HG03571 (cell line): ENCODE data around the gene RAB3C.
"Not testable (repeated sequence)": the region's sequence is repeated elsewhere in the genome, so short reads cannot be mapped to it uniquely, and the experiment has no call there.

Source experiments
- ATAC-seq: cut with Tn5 transposase; IDR thresholded peaks from one replicate; pipeline ENCODE4 v1.9.1; 2021; ENCODE audit not compliant: unreplicated experiment

Gene RAB3C

GRCh38 chr5:58674070-58674469 lies 91.2 kb downstream of the RAB3C start:
- no peak for ATAC-seq

GRCh38 chr5:58674711-58675110 lies 91.8 kb downstream of the RAB3C start:
- no peak for ATAC-seq

- ATAC-seq: no peak
These were observed 92.5 kb downstream of the RAB3C start for GRCh38 chr5:58675341-58675740.

GRCh38 chr5:58677650-58678049 lies 94.8 kb downstream of the RAB3C start:
- no peak for ATAC-seq

- ATAC-seq: no peak
These were observed 97.6 kb downstream of the RAB3C start for GRCh38 chr5:58680503-58680902.

- ATAC-seq: no peak
These were observed 99.1 kb downstream of the RAB3C start for GRCh38 chr5:58681943-58682342.

GRCh38 chr5:58683567-58683966 lies 100.7 kb downstream of the RAB3C start:
- no peak for ATAC-seq

GRCh38 chr5:58687079-58687478 lies 104.2 kb downstream of the RAB3C start:
- no peak for ATAC-seq

GRCh38 chr5:58687595-58687994 lies 104.7 kb downstream of the RAB3C start:
- no peak for ATAC-seq

- ATAC-seq: not testable (repeated sequence)
These were observed 116.3 kb downstream of the RAB3C start for GRCh38 chr5:58699088-58699761.

- ATAC-seq: no peak
These were observed 116.9 kb downstream of the RAB3C start for GRCh38 chr5:58699762-58700118.

GRCh38 chr5:58703925-58704555 lies 121.2 kb downstream of the RAB3C start:
- no peak for ATAC-seq

- no peak for ATAC-seq
These were observed 123.9 kb downstream of the RAB3C start for GRCh38 chr5:58706736-58707135.

- no peak for ATAC-seq
These were observed 125.6 kb downstream of the RAB3C start for GRCh38 chr5:58708456-58708855.

- not testable (repeated sequence) for ATAC-seq
These were observed 127.5 kb downstream of the RAB3C start for GRCh38 chr5:58710425-58710824.

GRCh38 chr5:58710871-58711270 lies 128.0 kb downstream of the RAB3C start:
- ATAC-seq: no peak

GRCh38 chr5:58711965-58712364 lies 129.1 kb downstream of the RAB3C start:
- ATAC-seq: no peak

- no peak for ATAC-seq
These were observed 131.2 kb downstream of the RAB3C start for GRCh38 chr5:58714046-58714445.

GRCh38 chr5:58715997-58716656 lies 133.3 kb downstream of the RAB3C start:
- ATAC-seq: no peak

- no peak for ATAC-seq
These were observed 133.8 kb downstream of the RAB3C start for GRCh38 chr5:58716713-58717112.

- ATAC-seq: no peak
These were observed 134.6 kb downstream of the RAB3C start for GRCh38 chr5:58717303-58718007.
